ENCODE results near the gene AVPR2. TPM values are rescaled to one million over a fixed set of nuclear protein-coding genes. Genes with fewer than 3 reads are reported as not detected.

AVPR2 gene
- total RNA-seq, 4 donors from 2014 or later, result 1.1 to 2.8 (median 2.6) TPM; not detected in 1

DNA sequence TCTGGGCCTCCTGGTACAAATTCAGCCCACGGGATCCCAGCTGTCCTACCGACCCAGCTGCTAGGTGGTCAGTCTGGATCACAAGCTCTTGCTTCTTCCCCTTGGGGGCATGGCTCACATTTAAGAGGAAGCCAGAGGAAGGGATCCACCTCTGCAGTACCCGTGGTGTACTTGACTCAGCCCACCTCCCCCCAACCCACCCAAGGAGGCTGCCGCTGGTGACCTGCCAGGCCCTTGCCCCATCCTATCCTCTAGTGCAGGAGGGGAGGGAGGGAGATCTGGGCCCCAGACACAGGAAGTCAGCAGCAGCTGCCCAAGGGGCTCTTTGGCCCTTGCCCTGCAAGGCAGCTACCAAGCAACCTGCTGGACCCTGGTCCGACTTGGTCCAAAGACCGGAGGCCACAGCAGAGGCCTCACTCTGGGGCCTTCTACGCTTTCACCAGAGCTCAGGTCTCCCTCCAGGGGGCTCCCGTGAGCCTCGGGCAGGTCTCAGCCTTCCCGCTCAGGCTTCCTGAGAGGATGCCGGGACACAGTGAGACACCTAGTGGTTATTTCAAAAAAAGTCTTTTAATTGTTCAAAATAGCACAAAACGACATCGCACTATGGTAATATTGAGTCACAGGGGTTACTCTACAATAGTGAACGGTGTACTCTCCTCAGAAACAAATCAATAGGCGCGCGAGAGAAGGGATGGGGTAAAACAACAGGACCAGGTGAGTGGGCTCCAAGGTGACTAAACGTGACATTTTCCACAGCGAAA lies 42.7 kb downstream of the AVPR2 start:
- TF ChIP-seq POLR2A (IDR thresholded peaks at IDR 0.05), result no peak
- TF ChIP-seq, protein P1, sequence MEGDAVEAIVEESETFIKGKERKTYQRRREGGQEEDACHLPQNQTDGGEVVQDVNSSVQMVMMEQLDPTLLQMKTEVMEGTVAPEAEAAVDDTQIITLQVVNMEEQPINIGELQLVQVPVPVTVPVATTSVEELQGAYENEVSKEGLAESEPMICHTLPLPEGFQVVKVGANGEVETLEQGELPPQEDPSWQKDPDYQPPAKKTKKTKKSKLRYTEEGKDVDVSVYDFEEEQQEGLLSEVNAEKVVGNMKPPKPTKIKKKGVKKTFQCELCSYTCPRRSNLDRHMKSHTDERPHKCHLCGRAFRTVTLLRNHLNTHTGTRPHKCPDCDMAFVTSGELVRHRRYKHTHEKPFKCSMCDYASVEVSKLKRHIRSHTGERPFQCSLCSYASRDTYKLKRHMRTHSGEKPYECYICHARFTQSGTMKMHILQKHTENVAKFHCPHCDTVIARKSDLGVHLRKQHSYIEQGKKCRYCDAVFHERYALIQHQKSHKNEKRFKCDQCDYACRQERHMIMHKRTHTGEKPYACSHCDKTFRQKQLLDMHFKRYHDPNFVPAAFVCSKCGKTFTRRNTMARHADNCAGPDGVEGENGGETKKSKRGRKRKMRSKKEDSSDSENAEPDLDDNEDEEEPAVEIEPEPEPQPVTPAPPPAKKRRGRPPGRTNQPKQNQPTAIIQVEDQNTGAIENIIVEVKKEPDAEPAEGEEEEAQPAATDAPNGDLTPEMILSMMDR (IDR thresholded peaks at IDR 0.05), result peak in 5 of 6 experiments; percentile 10 to 57 (median 55)
- intact Hi-C loops (cut with DNase I), result no loop called here
- Histone ChIP-seq H3K4me1 (peaks cover 0 to 4% of the 10 kb centered on the region in 2 donors), H3K27ac (peak overlapping the region in 1 of 3 donors; percentile 33), H3K4me3 (replicated peaks in 1 of 3) (no peak overlapping the region), H3K36me3 (peaks cover 29 to 31% of the 10 kb centered on the region in 2 donors), H3K27me3 (no peaks in the 10 kb centered on the region), H3K9me3 (no peaks in the 10 kb centered on the region)
- 36 to 58% methylated on average over 12 to 13 of the region's 19 CpGs for WGBS, 2 donors
- DNase-seq, result peak; percentile 46 to 50

DNA sequence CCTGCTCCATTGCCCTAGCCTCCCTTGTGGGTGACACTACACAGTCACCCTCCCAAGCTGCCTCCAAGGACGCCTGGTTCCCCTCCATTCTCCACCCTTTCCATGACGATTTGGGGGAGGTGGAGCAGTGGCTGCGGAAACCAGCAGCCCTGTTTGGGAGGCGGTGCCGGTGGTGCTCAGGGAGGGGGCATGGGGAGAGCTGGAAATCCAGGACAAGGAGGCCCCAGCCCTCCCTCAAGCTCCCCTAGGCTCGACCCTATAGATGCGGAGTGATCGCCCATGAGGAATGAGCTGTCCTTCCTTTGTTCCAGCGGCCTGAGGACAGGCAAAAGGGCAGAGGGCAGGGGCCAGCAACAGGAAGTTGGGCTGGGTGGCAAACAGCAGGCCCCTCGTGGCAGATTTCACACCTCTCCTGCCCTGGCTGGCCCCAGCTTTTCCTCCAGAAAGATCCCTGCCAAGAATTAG lies 43.6 kb downstream of the AVPR2 start:
- DNase-seq, result no peak
- intact Hi-C loops (cut with DNase I), result no loop called here
- Histone ChIP-seq H3K27ac (peak overlapping the region in 1 of 3 donors; percentile 33), H3K27me3 (no peaks in the 10 kb centered on the region), H3K36me3 (peaks cover 35 to 38% of the 10 kb centered on the region in 2 donors), H3K4me3 (replicated peaks in 1 of 3) (no peak overlapping the region), H3K4me1 (peaks cover 0 to 4% of the 10 kb centered on the region in 2 donors), H3K9me3 (no peaks in the 10 kb centered on the region)
- 63 to 73% methylated on average over 2 to 4 of the region's 10 CpGs for WGBS, 2 donors
- TF ChIP-seq, protein P1 (IDR thresholded peaks at IDR 0.05), result no peak
- no peak for TF ChIP-seq POLR2A (IDR thresholded peaks at IDR 0.05)

DNA sequence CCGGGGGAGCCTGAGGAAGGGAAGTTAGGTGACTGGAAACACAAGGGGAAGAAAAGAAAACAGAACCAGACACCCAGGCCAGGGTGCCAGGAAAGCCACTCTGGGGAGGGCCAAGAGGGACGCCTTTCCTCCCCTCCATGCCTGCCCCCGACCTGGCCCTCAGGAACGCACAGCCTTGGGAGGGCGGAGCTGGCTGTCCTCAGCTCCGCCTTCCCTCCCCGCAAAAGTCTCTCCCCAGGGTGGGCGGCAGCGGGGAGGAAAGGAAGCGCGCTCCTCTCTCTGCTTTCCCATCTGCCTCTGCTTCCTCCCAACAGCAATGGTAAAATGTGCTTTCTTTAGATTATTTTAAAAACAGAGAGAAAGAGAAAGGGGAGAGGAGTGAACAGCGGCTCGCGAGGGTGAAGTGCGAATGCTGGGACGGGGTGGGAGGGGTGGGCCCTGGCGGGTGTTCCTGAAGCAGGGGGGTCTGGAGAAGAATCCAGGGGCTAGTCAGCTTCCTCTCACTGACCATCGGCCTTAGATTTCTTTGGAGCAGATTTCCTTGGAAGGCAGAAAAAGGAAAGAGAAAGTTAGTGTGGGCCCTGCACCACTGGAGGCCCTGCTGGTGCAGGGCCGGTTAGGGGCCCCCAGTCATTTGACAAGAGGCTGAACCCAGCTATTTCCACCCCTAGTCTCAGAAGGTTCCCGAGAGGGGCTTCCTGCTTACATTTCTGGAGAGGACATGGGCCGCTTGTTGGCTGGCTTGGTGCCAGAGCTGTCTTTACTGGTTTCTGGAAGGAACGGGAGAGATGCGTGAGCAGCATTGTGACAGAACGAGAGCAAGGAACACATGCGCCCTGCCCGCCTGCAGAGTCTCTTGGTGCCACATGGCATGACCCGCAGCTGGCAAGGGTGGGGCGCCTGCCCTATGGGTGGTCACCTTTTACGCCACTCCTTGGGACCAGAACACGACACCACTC lies 44.7 kb downstream of the AVPR2 start:
- Histone ChIP-seq H3K36me3 (peaks cover 42 to 44% of the 10 kb centered on the region in 2 donors), H3K4me1 (peaks cover 0 to 1% of the 10 kb centered on the region in 2 donors), H3K27ac (no peak overlapping the region), H3K27me3 (no peaks in the 10 kb centered on the region), H3K9me3 (no peaks in the 10 kb centered on the region), H3K4me3 (replicated peaks in 1 of 3) (no peak overlapping the region)
- DNase-seq, result no peak
- 60 to 67% methylated on average over 16 to 22 of the region's 30 CpGs for WGBS, 2 donors
- no peak for TF ChIP-seq POLR2A (IDR thresholded peaks at IDR 0.05)
- TF ChIP-seq, protein P1 (IDR thresholded peaks at IDR 0.05), result no peak
- intact Hi-C loops (cut with DNase I), result no loop called here

DNA sequence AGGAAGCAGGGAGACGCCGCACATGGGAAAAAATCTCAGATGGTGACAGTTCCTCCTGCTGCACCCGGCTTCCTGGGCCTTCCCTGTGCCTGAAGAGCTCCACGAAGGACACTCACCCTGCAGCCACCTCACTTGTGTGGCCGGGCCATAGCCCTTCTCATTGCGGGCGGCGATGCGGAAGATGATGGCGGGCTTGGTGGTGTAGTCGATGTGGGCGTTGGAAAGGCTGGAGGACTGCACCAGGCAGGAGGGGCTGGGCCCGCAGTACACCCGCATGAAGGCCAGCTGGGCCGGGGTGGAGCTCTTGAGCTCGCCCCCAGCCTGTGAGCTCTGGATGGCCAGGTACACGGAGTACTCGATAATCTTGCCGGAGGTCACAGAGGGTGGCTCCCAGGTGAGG lies 45.7 kb downstream of the AVPR2 start:
- WGBS, 2 donors, result 81 to 100% methylated on average over 3 to 17 of the region's 19 CpGs
- Histone ChIP-seq H3K27me3 (no peaks in the 10 kb centered on the region), H3K9me3 (no peaks in the 10 kb centered on the region), H3K4me1 (no peaks in the 10 kb centered on the region), H3K27ac (no peak overlapping the region), H3K36me3 (peaks cover 52 to 54% of the 10 kb centered on the region in 2 donors), H3K4me3 (replicated peaks in 1 of 3) (no peak overlapping the region)
- TF ChIP-seq POLR2A (IDR thresholded peaks at IDR 0.05), result no peak
- TF ChIP-seq, protein P1 (IDR thresholded peaks at IDR 0.05), result no peak
- intact Hi-C loops (cut with DNase I), result loop anchor here (5.0 to 10.0 kb wide), 2 partner anchors 183 to 415 kb away; no protein-coding TSS in a partner anchor
- DNase-seq, result no peak
